NCI-H748 (cell line): ENCODE results near the gene RAB33A.

Experiments used
- DNase-seq: peaks from one replicate; lab custom pipeline; 2025; ENCODE audit not compliant: unreplicated experiment; lab: John Stamatoyannopoulos, UW

The RAB33A gene

GRCh38 chrX:130171446-130172126, at the start of gene RAB33A:
RAB33A (plus strand) TSS chrX:130171962; CDS start chrX:130172063, 101 bp downstream.
- peak; percentile 65 for DNase-seq

- DNase-seq, result no peak
Measured at GRCh38 chrX:130124577-130124976, 47.2 kb upstream of the RAB33A start.

GRCh38 chrX:130125091-130125874, 46.5 kb upstream of the RAB33A start:
- DNase-seq, result no peak

- DNase-seq, result no peak
Measured at GRCh38 chrX:130130990-130131389, 40.8 kb upstream of the RAB33A start.

- no peak for DNase-seq
Measured at GRCh38 chrX:130136496-130136895, 35.3 kb upstream of the RAB33A start.

DNA sequence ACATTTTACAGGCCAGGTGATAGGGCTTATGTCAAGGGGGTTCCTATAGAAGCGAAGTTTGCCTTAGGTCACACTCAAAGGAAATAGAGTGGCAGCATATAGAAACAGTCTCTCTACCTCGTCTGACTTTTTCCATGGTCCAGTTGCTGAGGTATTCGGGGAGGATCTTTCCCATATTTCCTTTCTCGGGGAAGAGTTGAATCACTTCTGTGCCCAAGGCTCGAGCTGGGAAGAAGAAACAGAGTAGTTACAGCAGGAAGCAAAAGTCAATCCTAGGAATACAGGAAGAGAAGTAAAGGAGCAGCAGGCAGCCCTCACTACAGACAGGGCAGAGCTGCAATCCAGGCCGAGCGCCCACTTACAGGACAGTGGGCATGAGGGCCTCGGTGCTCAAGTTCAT, 34.8 kb upstream of the RAB33A start:
- no peak for DNase-seq

DNA sequence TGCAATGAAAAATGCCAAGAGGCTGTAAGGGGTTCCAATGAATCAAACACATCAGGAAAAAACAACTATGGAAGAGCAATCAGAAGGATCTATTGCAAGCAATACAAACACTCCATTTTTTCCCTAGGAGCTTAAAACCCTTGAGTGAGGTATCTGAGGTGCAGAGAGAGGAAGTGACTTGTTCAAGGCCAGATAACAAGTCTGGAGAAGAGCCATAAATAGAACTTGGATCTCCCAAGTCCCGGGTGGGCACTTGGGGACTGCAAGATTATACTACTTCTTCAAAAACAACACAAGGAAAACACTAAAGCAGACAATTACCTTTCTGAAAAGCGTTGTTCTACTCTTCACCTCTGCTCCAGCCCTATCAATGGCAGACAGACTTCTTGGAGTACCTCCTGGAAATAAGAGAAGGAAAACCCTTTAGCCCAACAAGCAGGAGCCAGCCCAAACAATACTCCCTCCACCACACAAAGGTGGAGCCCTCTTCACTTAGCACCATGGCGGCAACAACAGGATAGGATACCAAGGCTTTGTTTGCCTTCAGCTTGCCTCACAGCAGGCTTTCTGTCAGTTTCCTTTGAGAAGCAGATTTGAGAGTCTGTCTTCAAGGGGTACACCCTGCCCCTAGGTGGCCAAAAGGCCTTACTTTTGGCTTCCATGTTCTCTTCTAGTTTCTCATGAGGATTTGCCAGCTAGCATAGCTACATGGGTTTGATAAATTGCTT, 32.1 kb upstream of the RAB33A start:
- no peak for DNase-seq

GRCh38 chrX:130144509-130144908, 27.3 kb upstream of the RAB33A start:
- DNase-seq, result no peak

GRCh38 chrX:130145123-130145522, 26.6 kb upstream of the RAB33A start:
- no peak for DNase-seq

- DNase-seq, result no peak
Measured at GRCh38 chrX:130147631-130148030, 24.1 kb upstream of the RAB33A start.

DNA sequence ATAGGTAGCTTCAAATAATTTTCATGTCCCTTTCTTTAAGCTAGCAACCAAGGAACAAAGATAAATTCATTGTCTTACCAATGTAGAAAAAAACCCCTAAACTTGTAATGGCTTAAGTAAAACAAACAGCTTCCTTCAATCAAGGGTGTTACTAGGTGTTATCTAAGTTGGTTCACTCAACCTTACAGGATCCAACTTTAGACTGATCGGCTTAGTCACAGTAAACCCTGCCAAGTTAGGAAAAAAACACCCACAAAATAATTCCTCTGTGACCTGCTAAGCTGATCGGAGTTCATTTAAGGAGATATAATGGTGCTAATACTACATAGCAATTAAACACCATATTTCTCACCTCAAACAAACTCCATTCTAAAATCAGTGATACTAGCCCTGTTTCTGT, 16.2 kb upstream of the RAB33A start:
- no peak for DNase-seq

GRCh38 chrX:130158311-130158710, 13.5 kb upstream of the RAB33A start:
- no peak for DNase-seq

- DNase-seq, result no peak
Measured at GRCh38 chrX:130159776-130160175, 12.0 kb upstream of the RAB33A start.

DNA sequence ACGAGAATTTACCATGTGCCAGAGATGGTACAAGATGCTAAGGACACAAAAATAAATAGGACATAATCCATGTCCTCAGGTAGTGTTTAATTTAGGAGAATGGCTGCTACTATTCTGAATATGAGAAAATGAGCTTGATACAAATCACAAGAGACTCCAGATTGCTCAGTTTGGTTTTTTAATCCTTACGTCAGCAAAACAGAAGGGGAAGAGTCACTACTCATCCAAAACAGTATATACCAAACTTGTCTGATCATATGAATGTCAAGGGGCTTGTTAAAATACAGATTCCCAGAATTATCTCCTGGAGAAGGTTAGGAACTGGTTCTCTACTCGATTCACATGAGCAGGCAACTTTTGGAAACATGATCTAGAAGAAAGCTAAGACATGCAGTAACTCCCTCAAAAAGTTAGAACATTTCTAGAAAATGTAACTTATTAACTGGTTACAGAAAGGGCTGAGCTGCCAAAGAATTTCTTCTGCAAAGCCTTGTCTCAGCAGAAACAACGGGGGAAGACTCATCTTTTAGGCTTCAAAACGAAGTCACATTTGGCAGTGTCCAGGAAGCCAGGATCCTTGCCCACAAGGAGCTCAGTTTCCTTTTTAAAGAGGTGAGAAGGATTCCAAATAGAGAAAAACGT, 9.5 kb upstream of the RAB33A start:
- no peak for DNase-seq

- DNase-seq, result no peak
Measured at GRCh38 chrX:130163398-130163797, 8.4 kb upstream of the RAB33A start.

DNA sequence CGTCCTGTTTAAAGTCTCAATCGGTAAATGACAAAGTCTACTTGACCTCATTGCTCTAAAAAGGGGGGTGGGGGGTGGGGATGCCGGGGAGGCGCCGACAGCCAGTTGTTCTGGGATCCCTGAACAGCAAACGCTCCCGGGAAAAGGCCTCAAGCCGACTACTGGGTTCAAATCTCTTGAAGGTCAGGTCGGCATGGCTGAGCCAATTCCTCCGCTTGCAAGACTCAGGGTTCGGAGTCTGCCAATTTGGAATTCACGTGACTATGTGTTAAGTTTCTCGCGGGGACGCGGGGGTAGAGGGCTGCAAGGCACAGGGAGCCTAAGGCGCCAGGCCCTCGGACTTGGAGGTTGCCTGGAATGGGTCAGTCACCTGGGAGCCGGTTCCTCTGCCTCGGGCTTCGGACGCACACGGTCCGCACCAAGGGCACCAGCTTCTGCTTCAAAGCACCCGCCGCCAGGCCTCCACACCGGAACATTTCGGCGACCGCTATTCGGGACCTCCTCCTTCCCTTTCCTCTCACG, 6.5 kb upstream of the RAB33A start:
- no peak for DNase-seq

DNA sequence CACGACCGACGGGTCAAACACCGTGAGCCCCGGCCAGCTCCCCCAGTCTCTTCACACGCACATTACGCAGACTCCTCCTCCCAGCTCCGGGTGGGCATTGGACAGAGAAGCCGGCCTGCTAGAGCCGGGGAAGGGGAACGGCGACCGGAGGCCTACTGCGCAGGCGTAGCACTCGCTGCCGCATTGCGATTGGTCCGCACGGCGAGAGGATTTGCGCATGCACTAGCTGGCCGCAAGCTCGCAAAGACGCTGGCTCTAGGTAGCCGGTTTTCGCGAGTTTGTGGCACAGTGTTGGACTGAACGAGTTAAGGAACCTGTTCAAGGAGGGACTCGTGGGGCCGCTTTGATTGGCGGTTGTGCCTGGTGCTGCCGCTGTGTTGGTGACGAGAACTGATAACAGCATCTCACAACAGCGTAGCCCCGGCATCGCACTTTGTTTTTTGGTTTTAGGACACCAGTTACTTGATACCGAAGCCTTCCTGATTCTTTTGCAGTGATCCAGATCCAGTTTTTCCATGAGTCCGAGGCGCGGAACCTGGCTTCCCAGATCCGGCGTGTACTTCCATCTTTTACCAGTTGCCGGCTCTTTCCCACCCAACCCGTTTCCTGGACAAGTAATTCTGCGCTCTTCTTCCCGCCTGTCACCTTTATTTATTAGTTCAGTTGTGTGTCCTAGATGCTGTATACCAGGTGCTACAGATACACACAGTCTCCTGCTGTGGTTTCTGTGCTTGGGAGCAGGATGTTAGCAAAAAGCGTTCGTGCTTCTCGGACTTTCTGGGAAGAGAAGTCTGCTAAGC, 5.9 kb upstream of the RAB33A start, which contains the start of gene AIFM1:
TSS of gene AIFM1 (minus strand) at position 139 of the 800 bp plus-strand sequence. CDS start 185 bp downstream, outside the sequence.
- DNase-seq, result peak; percentile 97

DNA sequence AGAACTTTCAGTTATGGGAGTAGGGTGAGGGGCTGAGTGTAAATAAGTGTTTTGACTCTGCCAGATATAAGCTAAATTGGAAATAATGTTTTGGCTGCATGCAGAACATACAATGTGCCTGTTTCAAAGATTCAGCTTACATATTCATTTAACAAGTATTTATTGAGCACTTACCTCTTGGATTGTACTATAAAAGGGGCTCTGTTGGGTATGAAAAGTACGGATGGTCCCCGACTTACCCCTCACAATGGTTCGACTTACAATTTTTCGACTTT, 5.3 kb upstream of the RAB33A start:
- DNase-seq, result no peak

DNA sequence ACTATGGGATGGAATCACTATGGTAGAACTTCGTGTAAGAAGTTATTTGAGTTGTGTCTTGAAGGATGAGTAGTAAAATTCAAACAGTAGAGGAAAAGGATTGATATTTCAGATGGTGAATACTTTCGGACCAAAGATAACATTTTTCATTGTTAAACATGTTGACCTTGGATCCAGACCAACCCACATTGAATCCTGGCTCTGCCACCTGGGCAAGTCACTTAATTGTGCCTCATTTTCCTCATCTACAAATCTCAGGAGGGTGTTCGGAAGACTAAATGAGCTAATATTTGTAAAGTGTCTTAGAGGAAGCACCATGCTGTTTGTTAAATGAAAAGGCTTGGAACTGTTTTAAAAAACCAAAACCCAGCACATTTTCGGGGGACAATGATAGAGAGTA, 4.7 kb upstream of the RAB33A start:
- peak; percentile 3 for DNase-seq

DNA sequence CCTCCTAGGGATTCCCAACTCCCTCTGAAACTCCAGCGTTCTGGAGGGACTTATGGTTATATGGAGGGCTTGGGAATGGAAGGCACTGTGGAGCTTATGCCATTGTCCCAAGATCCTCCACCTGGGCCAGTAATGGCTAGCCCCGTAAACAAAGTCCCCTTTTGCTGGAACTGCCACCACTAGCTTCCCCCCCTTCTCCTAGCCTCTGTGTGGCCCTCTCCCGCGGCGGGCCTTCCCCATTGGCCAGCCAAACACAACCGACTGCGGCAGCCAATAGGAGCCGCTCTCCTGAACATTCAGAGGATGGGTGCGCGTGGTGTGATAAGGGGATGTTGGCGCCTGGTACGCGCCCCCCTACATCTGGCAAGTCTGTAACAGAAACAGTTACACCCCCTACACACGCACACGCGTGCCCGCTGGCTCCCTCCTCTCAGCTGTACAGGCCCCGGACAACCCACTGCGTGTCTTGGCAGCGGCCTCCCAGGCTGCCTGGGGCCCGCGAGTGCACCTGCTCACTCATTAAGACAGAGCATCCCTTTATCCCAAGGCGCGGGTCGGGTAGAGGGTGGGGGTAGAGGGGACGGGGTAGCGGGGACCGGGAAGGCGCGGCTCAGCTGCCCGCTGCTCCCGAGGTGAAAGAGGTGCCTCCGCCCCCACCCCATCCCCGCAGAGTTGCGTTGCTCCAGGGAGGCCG, 863 bp upstream of the RAB33A start:
- DNase-seq, result peak; percentile 94
